Measurements from ENCODE around the gene SLC25A13. TPM values are rescaled to one million over a fixed set of nuclear protein-coding genes. Genes with fewer than 3 reads are reported as not detected.

The SLC25A13 gene
- total and polyA plus RNA-seq, 2 experiments from 2014 or later: 32.0 to 37.5 TPM

DNA sequence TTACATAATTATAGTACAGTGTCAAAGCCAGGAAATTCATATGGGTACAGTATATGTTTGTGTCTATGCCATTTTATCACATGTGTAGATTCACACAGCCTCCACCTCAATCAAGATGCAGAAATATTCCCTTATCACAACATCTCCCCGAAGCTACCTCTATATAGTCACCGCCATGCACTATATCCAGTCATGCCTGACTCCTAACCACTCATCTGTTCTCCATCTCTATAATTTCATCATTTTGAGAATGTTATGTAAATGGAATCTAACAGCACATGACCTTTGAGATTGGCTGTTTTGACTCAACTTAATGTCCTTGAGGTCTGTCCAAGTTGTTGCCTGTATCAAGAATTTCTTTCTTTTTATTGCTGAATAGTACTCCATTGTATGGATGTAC, 22.3 kb upstream of the SLC25A13 start:
- no peak overlapping the region for H3K4me3 ChIP-seq
- no peaks in the 10 kb centered on the region for H3K4me1 ChIP-seq (ENCODE audit: low read depth)
- DNase-seq (ENCODE audit: low read depth in 1 of 2, low spot score in 1 of 2): no peak
- H3K27me3 ChIP-seq: no peaks in the 10 kb centered on the region
- H3K9me3 ChIP-seq (ENCODE audit: low read depth): no peaks in the 10 kb centered on the region
- no peaks in the 10 kb centered on the region for H3K36me3 ChIP-seq
- TF ChIP-seq, protein P1, sequence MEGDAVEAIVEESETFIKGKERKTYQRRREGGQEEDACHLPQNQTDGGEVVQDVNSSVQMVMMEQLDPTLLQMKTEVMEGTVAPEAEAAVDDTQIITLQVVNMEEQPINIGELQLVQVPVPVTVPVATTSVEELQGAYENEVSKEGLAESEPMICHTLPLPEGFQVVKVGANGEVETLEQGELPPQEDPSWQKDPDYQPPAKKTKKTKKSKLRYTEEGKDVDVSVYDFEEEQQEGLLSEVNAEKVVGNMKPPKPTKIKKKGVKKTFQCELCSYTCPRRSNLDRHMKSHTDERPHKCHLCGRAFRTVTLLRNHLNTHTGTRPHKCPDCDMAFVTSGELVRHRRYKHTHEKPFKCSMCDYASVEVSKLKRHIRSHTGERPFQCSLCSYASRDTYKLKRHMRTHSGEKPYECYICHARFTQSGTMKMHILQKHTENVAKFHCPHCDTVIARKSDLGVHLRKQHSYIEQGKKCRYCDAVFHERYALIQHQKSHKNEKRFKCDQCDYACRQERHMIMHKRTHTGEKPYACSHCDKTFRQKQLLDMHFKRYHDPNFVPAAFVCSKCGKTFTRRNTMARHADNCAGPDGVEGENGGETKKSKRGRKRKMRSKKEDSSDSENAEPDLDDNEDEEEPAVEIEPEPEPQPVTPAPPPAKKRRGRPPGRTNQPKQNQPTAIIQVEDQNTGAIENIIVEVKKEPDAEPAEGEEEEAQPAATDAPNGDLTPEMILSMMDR (IDR thresholded peaks at IDR 0.05; ENCODE audit: low read depth, low read length): no peak
- H3K27ac ChIP-seq: no peak overlapping the region

DNA sequence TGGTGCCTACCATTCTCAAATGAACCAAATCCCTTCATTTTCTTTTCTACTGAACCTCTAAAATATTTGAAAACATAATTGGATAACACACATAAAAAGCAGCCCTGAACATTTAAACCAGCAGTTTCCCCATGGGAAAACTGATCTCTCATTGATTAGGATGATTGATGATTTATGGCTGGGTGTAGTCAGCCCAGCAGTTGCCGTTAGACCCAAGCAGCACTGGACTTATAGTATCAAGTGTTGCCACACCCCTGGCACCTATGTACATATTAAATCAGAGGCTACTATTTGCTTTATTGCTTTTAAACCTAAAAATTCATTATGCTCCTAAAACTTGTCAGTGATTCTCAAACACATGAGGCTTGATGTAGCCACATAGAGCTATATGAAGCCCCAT, 20.2 kb upstream of the SLC25A13 start:
- DNase-seq (ENCODE audit: low read depth in 1 of 2, low spot score in 1 of 2): no peak
- Histone ChIP-seq H3K9me3 (ENCODE audit: low read depth) (no peaks in the 10 kb centered on the region), H3K4me1 (ENCODE audit: low read depth) (no peaks in the 10 kb centered on the region), H3K36me3 (no peaks in the 10 kb centered on the region), H3K27ac (no peak overlapping the region), H3K27me3 (no peaks in the 10 kb centered on the region), H3K4me3 (no peak overlapping the region)
- TF ChIP-seq, protein P1 (IDR thresholded peaks at IDR 0.05; ENCODE audit: low read depth, low read length): no peak

DNA sequence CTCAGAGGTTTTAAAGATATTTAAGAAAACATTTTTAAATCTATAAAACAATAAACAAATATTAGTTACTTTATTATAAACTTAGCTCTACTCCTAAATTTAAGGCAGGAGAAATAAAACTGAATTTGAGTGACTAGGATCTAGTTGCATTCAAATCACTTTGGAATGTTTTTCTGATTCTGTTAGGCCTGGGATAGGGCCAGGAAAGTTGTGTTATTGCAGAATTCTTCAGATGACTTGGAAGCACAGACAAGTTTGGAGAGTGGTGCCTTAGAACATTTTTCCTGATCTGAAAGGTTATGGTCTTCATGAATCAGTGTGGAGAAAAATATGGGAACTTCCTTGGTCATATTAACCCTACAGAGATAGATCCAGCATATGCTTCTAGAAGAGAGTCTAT, 15.6 kb upstream of the SLC25A13 start:
- Histone ChIP-seq H3K36me3 (no peaks in the 10 kb centered on the region), H3K27ac (no peak overlapping the region), H3K9me3 (ENCODE audit: low read depth) (no peaks in the 10 kb centered on the region), H3K27me3 (no peaks in the 10 kb centered on the region), H3K4me1 (ENCODE audit: low read depth) (no peaks in the 10 kb centered on the region), H3K4me3 (no peak overlapping the region)
- DNase-seq (ENCODE audit: low read depth in 1 of 2, low spot score in 1 of 2): peak in 1 of 2 donors; percentile 6
- TF ChIP-seq, protein P1 (IDR thresholded peaks at IDR 0.05; ENCODE audit: low read depth, low read length): no peak

DNA sequence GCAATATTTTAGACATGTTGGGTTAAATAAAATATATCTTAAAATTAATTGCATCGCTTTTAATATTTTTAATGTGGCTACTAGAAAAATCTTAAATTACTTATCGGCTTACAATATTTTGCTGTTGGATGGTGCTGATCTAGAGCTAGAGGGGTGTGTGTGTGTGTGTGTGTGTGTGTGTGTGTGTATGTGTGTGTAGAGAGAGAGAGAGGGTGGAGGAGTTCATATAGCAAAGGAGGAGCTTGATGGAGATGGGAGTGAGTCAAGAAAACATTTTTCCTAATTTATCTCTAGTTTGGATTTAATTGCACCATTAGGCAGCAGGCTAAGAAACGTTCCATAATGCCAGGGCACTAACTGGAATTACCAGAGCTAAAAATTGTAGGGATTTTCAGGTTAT, 10.4 kb upstream of the SLC25A13 start:
- H3K9me3 ChIP-seq (ENCODE audit: low read depth): no peaks in the 10 kb centered on the region
- TF ChIP-seq, protein P1 (IDR thresholded peaks at IDR 0.05; ENCODE audit: low read depth, low read length): no peak
- H3K4me3 ChIP-seq: no peak overlapping the region
- no peak overlapping the region for H3K27ac ChIP-seq
- H3K36me3 ChIP-seq: no peaks in the 10 kb centered on the region
- no peaks in the 10 kb centered on the region for H3K27me3 ChIP-seq
- H3K4me1 ChIP-seq (ENCODE audit: low read depth): no peaks in the 10 kb centered on the region
- DNase-seq (ENCODE audit: low read depth in 1 of 2, low spot score in 1 of 2): no peak

DNA sequence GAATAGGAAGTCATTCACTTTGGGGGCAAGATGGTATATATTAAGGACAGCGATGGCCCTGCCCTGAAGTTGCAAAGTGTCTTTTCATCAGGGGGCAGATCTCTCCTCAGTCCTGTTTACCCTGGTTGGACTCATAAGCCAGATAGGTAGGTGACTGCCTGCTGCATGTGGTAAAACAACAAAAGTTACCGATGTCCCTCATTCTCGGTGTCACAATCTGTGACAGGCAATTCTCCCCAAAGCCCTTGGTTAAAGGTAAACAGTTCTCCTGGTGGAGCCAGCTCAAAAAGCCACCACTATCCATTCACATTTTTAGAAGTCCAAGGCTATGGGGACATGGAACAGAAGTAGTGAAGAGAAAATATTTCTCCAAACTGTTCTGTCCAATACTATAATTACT, 9.9 kb upstream of the SLC25A13 start:
- H3K27me3 ChIP-seq: no peaks in the 10 kb centered on the region
- H3K4me3 ChIP-seq: no peak overlapping the region
- TF ChIP-seq, protein P1 (IDR thresholded peaks at IDR 0.05; ENCODE audit: low read depth, low read length): no peak
- H3K27ac ChIP-seq: no peak overlapping the region
- no peaks in the 10 kb centered on the region for H3K4me1 ChIP-seq (ENCODE audit: low read depth)
- no peak for DNase-seq (ENCODE audit: low read depth in 1 of 2, low spot score in 1 of 2)
- H3K36me3 ChIP-seq: no peaks in the 10 kb centered on the region
- no peaks in the 10 kb centered on the region for H3K9me3 ChIP-seq (ENCODE audit: low read depth)

DNA sequence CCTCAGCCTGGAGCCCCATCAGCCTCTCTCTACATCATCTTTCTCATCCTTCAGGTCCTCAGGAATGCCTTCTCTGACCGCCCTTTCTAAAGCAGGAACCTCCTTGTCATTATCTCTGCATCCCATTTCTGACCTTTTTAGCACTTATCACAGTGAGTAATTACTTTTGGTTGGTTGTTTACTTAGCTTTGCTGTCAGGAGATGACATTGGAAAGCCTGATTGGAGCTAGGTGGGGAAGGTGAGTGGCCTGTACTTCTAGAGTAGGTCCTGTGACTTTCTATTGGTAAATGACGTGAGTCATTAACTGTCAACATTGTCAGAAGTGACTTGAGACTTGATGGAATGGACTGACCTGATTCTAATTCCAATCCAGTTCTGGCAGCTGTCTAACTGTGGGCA, 9.3 kb upstream of the SLC25A13 start:
- no peak overlapping the region for H3K4me3 ChIP-seq
- TF ChIP-seq, protein P1 (IDR thresholded peaks at IDR 0.05; ENCODE audit: low read depth, low read length): no peak
- DNase-seq (ENCODE audit: low read depth in 1 of 2, low spot score in 1 of 2): no peak

More for the DNA sequence above, 9.3 kb upstream of the SLC25A13 start:
- Histone ChIP-seq H3K27me3 (no peaks in the 10 kb centered on the region), H3K27ac (no peak overlapping the region), H3K9me3 (ENCODE audit: low read depth) (no peaks in the 10 kb centered on the region), H3K36me3 (no peaks in the 10 kb centered on the region), H3K4me1 (ENCODE audit: low read depth) (no peaks in the 10 kb centered on the region)

Measured in cardiac muscle cell (in vitro differentiated cells and primary cell).